GM18861 (cell line): ENCODE results near the gene ZNF665.
"Not testable (repeated sequence)": the region's sequence is repeated elsewhere in the genome, so short reads cannot be mapped to it uniquely, and the experiment has no call there.

Experiments used
- ATAC-seq: cut with Tn5 transposase; IDR thresholded peaks from one replicate; pipeline ENCODE4 v1.9.1; 2021; ENCODE audit not compliant: unreplicated experiment

ZNF665 gene

GRCh38 chr19:53158119-53158656 lies 35.0 kb downstream of the ZNF665 start:
- no peak for ATAC-seq

DNA sequence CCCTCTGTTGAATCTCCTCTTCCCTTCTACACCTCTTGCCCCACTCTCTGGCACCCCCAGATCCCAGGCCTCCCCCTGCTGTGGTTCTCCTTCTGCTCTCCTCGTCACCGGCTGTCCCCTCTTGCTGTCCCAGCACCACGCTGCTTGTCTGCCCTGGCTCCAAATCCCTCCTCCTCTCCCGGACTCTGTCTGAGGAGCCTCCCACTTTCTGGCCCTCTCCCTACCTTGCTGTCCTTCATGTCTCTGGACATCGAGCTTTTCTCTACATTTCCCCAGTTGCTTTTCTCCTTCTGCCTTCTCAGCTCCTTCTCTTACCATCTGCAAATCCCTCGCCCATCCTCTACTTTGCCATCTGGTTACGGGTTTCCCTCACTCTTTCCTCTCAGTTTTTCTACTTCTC lies 35.5 kb downstream of the ZNF665 start:
- ATAC-seq = no peak

GRCh38 chr19:53156850-53157249 lies 36.3 kb downstream of the ZNF665 start:
- ATAC-seq = no peak

DNA sequence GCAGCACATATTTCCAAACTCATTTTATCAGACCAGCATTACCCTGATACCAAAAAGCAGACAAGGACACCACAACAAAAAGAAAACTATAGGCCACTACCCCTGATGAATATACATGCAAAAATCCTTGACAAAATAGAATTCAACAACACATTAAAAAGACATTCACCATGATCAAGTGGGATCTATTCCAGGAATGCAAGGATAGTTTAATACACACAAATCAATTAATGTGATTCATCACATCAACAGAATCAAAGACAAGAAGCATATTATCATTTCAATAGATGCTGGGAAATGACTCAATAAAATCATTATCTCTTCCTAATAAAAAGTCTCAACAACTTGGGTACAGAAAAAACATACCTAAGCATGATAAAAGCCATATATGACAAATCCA lies 45.5 kb downstream of the ZNF665 start:
- no peak for ATAC-seq

DNA sequence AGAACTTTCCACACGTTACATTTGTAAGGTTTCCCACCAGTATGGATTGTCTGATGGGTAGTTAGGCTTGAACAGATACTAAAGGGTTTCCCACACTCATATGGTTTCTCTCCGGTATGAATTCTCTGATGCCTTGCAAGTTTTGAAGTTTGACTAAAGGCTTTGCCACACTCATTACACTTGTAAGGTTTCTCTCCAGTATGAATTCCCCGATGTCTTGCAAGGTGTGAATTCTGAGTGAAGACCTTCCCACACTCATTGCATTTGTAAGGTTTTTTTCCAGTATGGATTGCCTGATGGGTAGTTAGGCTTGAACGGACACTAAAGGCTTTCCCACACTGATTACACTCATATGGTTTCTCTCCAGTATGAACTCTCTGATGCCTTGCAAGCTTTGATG lies 52.8 kb downstream of the ZNF665 start:
- no peak for ATAC-seq

- no peak for ATAC-seq
Observed at GRCh38 chr19:53136432-53136831, 56.7 kb downstream of the ZNF665 start.

- ATAC-seq = no peak
Observed at GRCh38 chr19:53132141-53132991, 60.8 kb downstream of the ZNF665 start, which contains the start of gene ZNF415. Gene ZNF415, minus strand, starts transcription at chr19:53132910. Its CDS starts 10,234 bp downstream, at chr19:53122676.

- ATAC-seq = no peak
Observed at GRCh38 chr19:53131727-53132126, 61.4 kb downstream of the ZNF665 start.

DNA sequence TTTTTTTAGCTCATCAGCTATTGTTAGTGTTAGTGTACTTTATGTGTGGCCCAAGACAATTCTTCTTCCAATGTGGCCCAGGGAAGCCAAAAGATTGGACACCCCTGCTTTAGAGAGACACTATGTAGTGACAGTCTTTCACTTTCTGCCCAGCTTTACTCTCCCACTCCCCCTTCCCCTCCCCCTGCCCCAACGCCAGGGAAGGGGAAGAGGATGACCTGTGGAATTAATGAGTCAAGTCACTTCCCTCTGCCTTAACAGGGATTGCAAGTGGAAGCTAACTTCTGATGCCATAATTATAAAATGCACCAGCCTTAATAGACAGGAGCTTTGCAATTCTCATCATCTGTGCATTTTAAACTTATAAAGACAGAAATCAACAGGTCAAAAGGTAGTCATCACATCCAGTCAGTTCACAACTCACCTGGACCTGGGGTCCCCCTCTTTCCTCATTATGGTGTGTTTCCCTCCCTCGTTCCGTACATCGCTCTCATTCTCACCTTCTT lies 62.0 kb downstream of the ZNF665 start:
- no peak for ATAC-seq

GRCh38 chr19:53130506-53130905 lies 62.7 kb downstream of the ZNF665 start:
- ATAC-seq = no peak

GRCh38 chr19:53126733-53127526 lies 66.2 kb downstream of the ZNF665 start:
- ATAC-seq = not testable (repeated sequence)

DNA sequence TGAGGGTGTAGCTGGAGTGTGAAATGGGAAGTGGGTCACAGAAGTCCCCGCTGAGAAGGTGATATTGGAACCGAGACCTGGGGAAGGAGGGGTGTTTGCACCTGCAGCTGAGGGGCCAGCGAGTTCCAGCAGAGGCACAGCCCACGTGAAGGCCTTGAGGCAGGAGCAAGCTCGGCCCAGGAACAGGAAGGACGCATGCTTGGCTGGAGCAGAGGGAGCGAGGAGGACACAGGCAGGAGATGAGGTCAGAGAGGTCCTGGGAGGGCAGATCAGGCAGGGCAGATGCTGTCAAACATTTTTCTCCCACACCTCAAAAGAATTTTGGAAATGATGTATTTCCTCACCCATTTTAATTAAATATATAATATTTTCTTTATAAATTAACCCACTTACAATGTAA lies 69.8 kb downstream of the ZNF665 start:
- ATAC-seq = no peak
